ENCODE measurements around the gene NAGK.
"Not testable (repeated sequence)": the region's sequence is repeated elsewhere in the genome, so short reads cannot be mapped to it uniquely, and the experiment has no call there.

NAGK gene

DNA sequence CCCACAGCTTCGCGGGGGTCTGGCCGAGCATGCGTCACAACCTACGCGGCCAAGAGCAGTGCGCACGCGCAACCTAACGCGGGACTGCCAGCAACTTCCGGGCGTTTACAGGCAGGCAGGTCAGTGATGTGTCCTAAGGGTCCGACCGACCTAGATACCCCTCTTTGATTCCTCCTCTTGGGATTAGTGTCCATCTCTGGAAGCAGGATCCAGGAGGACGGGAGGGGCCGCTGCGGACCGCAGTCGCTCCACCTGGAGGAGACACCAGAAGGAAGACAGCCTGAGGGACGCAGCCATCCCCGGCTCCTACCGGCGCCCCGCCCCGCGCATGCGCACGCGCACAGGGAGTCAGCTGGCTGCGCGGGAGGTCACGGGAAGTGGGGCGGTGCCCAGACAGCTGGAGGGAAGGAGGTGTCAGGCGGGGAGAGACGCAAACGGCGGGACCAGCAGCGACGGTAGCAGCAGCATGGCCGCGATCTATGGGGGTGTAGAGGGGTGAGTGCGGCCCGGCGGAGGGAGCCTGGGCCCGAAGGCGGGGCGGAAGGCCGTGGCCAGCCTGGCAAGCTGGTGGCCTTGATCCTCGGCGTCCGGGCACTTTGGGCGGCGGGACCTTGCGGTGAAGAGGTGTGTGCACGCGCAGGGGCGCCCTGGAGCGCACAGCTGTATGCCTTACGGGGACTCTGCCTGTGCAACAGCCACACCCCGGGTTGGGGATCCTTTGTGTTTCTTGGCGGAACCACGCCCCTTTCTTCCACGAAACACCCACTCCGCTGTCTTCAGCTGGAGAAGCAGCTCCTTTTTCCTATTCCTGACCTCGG, at the start of gene NAGK:
NAGK (plus strand) TSS at position 431 of the 818 bp plus-strand sequence; CDS start at position 467, 36 bp downstream.
- peak within 1 kb of the TSS; percentile 86 for H3K4me3 ChIP-seq (ENCODE audit: low read length)
- peak; percentile 97 for DNase-seq (ENCODE audit: low read depth)
- TF ChIP-seq, protein P1, sequence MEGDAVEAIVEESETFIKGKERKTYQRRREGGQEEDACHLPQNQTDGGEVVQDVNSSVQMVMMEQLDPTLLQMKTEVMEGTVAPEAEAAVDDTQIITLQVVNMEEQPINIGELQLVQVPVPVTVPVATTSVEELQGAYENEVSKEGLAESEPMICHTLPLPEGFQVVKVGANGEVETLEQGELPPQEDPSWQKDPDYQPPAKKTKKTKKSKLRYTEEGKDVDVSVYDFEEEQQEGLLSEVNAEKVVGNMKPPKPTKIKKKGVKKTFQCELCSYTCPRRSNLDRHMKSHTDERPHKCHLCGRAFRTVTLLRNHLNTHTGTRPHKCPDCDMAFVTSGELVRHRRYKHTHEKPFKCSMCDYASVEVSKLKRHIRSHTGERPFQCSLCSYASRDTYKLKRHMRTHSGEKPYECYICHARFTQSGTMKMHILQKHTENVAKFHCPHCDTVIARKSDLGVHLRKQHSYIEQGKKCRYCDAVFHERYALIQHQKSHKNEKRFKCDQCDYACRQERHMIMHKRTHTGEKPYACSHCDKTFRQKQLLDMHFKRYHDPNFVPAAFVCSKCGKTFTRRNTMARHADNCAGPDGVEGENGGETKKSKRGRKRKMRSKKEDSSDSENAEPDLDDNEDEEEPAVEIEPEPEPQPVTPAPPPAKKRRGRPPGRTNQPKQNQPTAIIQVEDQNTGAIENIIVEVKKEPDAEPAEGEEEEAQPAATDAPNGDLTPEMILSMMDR (IDR thresholded peaks at IDR 0.05; ENCODE audit: insufficient read depth, low read depth, low read length, missing control alignments): no peak

DNA sequence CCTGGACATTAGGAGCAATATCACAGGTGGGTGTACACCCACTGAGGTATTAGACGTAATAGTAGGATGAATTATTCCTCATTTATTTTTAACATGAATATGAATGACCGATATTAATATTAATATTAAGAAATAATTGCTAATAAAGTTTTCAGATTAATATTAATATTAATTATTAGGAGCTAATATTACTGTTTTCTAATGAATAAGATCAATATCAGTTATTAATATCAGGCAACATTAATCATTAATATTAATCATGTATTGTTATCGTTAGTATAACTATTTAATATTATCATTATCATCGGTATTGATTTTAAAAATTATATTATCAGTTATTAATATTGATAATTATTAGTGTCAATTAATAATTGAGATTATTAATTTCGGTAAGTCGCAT, 48.5 kb upstream of the NAGK start:
- not testable (repeated sequence) for DNase-seq (ENCODE audit: low read depth); H3K4me3 ChIP-seq (ENCODE audit: low read length)

DNA sequence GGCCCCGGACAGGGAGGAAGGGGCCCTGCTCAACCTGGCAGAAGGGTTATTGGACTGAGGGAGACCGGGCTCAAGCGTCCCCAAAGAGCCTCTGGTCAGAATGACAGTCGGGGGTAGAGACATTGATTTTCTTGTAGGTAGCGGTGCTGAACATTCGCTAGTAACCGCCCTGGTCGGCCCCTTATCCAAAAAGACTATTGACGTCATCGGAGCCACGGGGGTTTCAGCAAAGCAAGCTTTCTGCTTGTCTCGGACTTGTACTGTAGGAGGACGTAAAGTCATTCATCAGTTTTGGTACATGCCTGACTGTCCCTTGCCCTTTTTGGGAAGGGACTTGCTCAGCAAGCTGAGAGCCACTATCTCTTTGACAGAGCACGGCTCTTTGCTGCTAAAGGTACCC, 47.1 kb upstream of the NAGK start:
- not testable (repeated sequence) for DNase-seq (ENCODE audit: low read depth); H3K4me3 ChIP-seq (ENCODE audit: low read length)

DNA sequence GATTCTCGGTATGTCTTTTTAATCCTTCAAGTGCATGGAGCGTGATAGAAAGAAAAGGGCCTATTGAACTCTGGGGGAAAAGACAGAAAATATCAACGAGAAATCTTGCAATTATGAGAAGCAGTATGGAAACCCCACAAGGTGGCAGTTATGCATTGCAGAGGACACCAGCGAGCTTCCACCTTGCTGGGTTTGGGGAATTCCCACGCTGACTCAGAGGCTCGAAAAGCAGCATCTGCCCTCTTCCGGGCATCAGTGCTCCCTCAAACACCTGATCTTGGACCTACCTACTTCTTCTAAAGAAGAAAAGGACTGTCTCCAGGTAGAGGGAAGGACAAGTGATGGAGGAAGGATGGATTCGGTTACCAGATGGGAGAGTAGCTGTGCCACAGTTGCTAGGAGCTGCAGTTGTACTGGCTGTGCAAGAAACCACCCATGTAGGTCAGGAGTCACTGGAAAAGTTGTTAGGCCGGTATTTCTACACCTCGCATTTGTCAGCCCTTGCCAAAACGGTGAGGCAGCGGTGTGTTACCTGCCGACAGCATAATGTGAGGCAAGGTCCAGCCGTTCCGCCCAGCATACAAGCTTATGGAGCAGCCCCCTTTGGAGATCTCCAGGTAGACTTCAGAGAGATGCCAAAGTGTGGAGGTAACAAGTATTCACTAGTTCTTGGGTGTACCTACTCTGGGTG, 44.8 kb upstream of the NAGK start:
- TF ChIP-seq, protein P1 (IDR thresholded peaks at IDR 0.05; ENCODE audit: insufficient read depth, low read depth, low read length, missing control alignments): peak; percentile 36
- peak; percentile 93 for DNase-seq (ENCODE audit: low read depth)
- peak overlapping the region; percentile 24 for H3K4me3 ChIP-seq (ENCODE audit: low read length)

DNA sequence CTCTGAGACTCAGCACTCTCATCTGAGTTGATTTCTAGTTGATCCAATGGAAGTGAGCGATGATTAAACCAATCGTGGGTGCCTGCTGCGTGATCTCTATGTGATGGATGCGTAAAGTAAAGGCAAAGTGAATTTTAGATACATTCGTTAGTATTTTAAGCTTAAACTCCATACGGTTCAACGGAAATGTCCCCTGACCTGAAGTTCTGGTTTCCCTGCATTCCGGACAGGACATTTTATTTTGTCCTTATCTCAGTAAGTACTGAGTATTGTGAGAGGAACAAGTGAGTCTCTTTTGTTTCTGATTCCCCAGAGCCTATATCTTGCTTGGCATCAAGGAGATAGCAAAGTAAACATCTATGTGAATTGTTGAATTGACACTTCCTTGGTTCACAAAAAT, 32.2 kb upstream of the NAGK start:
- H3K4me3 ChIP-seq (ENCODE audit: low read length); DNase-seq (ENCODE audit: low read depth): not testable (repeated sequence)

DNA sequence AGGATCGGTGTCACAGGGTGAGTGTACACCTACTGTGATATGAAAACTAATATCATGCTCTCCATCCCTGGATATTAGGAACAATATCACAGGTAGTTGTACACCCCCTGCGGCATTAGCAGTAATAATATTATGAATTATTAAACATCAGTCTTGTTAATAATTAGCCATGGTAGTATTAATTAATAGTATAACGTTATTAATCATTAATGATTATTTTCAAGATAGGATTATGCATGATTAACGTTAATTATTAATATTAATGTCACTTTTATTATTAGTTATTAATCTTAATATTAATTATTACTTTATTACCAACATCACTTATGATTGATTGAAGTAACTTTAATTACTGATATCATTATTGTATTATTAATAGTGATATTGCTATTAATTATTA, 26.2 kb upstream of the NAGK start:
- DNase-seq (ENCODE audit: low read depth): no peak
- no peak overlapping the region for H3K4me3 ChIP-seq (ENCODE audit: low read length)
- TF ChIP-seq, protein P1 (IDR thresholded peaks at IDR 0.05; ENCODE audit: insufficient read depth, low read depth, low read length, missing control alignments): no peak

DNA sequence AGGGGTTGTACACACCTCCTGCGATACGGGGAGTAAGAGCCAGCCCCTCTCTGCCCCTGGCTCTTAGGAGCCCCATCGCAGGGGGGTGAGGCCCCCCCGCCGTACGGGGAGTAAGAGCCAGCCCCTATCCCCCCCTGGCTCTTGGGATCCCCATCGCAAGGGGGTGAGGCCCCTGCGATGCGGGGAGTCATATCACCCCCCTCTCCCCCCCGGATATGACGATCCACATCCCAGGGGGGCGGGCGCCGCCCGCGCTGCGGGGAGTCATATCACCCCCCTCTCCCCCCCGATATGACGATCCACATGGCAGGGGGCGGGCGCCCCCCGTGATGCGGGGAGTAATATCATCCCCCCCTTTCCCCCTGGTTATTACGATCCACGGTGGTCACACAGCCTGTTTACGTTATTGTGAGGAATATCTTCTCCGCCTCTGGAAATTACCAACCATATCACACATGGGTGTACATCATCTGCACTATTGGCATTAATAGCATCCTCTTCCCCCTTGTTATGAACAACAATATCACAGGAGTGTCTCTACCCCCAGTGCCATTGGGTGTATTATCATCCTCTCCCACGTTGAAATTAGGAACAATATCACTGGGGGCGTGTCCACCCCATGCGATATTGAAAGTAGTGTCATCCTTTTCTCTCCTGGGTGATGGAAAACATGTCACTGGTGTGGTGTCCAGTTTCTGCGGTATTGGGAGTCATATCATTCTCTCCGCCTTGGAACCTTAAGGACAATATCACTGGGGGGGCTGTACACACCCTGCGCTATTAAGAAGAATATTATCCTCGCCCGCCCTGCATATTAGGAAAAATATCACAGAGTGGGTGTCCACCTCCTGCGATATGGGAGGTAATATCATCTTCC, 24.7 kb upstream of the NAGK start:
- no peak for DNase-seq (ENCODE audit: low read depth)
- no peak overlapping the region for H3K4me3 ChIP-seq (ENCODE audit: low read length)
- TF ChIP-seq, protein P1 (IDR thresholded peaks at IDR 0.05; ENCODE audit: insufficient read depth, low read depth, low read length, missing control alignments): no peak

DNA sequence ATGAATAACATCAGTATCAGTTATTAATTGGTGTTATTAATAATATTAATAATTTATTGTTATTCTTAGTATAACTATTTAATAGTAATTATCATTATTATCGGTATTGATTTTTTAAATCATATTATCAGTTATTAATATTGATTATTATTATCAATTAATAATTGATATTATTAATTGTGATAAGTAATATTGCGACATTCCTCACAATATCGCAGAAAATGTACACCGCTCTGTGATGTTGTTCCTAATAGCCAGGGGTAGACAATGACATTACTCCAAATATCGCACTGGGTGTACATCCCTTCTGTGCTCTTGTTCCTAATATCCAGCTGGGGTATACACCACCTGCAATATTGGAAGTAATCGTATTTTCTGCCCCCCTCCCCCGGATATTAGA, 23.3 kb upstream of the NAGK start:
- no peak for DNase-seq (ENCODE audit: low read depth)
- no peak overlapping the region for H3K4me3 ChIP-seq (ENCODE audit: low read length)
- TF ChIP-seq, protein P1 (IDR thresholded peaks at IDR 0.05; ENCODE audit: insufficient read depth, low read depth, low read length, missing control alignments): no peak

All from epithelial cell of esophagus (primary cell).